HL-60 (cell line): ENCODE results near the gene DHFR2.
"Not testable (repeated sequence)": the region's sequence is repeated elsewhere in the genome, so short reads cannot be mapped to it uniquely, and the experiment has no call there.

ENCODE experiments used
- DNase-seq, 2 experiments: peaks; one replicate each; pipeline ENCODE4 v3.0.0-alpha.2; 2010 to 2020; ENCODE audit warnings: low read depth in 1 of 2, low spot score in 1 of 2
- H3K27ac ChIP-seq: fragments of 250-450 bp; sonication (Bioruptor Pico); replicated peaks from 2 replicates; pipeline ENCODE4 v1.5.1; 2020; ENCODE audit warnings: mild to moderate bottlenecking, moderate library complexity
- H3K27me3 ChIP-seq: fragments of 250-450 bp; sonication (Bioruptor Pico); 2 replicates; pipeline ENCODE4 v1.5.1; 2021; ENCODE audit warnings: mild to moderate bottlenecking, moderate library complexity; ENCODE audit not compliant: insufficient read depth, poor library complexity, severe bottlenecking
- H3K4me3 ChIP-seq: replicated peaks from 2 replicates; pipeline ENCODE4 v1.5.1; 2011; ENCODE audit warnings: mild to moderate bottlenecking, control low read depth, low read length; ENCODE audit not compliant: insufficient read depth
- GABPA ChIP-seq: IDR thresholded peaks from 2 replicates; pipeline ENCODE4 v1.6.1; 2012; ENCODE audit warnings: low read depth
- POLR2AphosphoS5 ChIP-seq: IDR thresholded peaks from 2 replicates; pipeline ENCODE4 v1.6.1; 2012; ENCODE audit warnings: low read depth
- SPI1 ChIP-seq: IDR thresholded peaks from 2 replicates; pipeline ENCODE4 v1.6.1; 2012; ENCODE audit warnings: low read depth, mild to moderate bottlenecking, borderline replicate concordance
- TF ChIP-seq, protein P1 (sequence below): IDR thresholded peaks from 2 replicates; pipeline ENCODE4 v1.6.1; 2012; ENCODE audit warnings: low read depth; ENCODE audit not compliant: insufficient replicate concordance
- TF ChIP-seq, protein P2 (sequence below): IDR thresholded peaks from one replicate; pipeline ENCODE4 v1.5.1; 2011; ENCODE audit warnings: low read length, control low read depth, inconsistent platforms; ENCODE audit not compliant: insufficient read depth

DHFR2 gene

DNA sequence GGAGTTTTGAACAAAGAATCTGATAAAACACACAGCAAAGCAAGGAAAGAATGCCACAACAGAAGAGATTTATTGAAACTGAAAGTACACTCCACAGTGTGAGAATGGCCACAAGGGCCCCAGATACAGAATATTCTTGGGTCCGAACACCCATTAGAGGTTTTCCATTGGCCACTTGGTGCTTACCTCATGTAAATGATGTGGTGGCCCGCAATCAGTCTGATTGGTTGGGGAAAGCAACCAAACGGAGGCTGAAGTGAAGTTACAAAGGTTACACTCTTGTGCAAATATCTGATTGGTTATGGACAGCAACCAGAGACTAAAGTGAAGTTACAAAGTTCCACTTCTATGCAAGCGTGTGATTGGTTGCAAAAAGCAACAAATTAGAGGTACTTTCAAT is 20.5 kb upstream of the DHFR2 start:
- DNase-seq = no peak
- no peak overlapping the region for H3K4me3 ChIP-seq
- TF ChIP-seq GABPA (no peak), POLR2AphosphoS5 (no peak), SPI1 (no peak)
- TF ChIP-seq, protein P1, sequence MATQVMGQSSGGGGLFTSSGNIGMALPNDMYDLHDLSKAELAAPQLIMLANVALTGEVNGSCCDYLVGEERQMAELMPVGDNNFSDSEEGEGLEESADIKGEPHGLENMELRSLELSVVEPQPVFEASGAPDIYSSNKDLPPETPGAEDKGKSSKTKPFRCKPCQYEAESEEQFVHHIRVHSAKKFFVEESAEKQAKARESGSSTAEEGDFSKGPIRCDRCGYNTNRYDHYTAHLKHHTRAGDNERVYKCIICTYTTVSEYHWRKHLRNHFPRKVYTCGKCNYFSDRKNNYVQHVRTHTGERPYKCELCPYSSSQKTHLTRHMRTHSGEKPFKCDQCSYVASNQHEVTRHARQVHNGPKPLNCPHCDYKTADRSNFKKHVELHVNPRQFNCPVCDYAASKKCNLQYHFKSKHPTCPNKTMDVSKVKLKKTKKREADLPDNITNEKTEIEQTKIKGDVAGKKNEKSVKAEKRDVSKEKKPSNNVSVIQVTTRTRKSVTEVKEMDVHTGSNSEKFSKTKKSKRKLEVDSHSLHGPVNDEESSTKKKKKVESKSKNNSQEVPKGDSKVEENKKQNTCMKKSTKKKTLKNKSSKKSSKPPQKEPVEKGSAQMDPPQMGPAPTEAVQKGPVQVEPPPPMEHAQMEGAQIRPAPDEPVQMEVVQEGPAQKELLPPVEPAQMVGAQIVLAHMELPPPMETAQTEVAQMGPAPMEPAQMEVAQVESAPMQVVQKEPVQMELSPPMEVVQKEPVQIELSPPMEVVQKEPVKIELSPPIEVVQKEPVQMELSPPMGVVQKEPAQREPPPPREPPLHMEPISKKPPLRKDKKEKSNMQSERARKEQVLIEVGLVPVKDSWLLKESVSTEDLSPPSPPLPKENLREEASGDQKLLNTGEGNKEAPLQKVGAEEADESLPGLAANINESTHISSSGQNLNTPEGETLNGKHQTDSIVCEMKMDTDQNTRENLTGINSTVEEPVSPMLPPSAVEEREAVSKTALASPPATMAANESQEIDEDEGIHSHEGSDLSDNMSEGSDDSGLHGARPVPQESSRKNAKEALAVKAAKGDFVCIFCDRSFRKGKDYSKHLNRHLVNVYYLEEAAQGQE = no peak
- TF ChIP-seq, protein P2, sequence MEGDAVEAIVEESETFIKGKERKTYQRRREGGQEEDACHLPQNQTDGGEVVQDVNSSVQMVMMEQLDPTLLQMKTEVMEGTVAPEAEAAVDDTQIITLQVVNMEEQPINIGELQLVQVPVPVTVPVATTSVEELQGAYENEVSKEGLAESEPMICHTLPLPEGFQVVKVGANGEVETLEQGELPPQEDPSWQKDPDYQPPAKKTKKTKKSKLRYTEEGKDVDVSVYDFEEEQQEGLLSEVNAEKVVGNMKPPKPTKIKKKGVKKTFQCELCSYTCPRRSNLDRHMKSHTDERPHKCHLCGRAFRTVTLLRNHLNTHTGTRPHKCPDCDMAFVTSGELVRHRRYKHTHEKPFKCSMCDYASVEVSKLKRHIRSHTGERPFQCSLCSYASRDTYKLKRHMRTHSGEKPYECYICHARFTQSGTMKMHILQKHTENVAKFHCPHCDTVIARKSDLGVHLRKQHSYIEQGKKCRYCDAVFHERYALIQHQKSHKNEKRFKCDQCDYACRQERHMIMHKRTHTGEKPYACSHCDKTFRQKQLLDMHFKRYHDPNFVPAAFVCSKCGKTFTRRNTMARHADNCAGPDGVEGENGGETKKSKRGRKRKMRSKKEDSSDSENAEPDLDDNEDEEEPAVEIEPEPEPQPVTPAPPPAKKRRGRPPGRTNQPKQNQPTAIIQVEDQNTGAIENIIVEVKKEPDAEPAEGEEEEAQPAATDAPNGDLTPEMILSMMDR = no peak
- H3K27ac ChIP-seq = no peak overlapping the region
- H3K27me3 ChIP-seq = no peaks in the 10 kb centered on the region

DNA sequence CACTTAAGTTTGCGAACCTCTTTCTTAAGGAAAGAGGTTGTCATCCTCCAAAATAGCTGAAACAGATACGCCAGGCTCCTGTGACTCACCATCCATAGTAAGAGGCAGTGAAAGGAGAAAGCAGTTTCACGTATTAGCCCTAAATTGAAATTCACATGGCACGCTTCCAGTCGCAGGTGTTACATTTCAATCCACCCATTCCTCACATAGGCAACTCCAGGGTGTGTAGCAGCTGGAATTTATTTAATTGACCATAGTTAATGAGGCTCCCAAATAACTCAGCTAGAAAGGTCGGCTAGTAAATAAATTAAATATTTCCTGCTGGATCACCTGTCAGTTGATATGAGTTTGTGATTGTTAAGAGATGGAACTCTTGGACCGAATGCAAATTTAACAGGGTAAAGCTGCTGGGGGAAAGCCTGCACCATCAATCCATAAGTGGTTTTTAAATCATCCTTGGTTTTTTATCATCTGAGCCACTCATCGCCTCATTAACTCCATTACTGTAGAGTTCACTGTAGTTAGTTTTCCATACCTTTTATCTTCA is 19.7 kb upstream of the DHFR2 start:
- Histone ChIP-seq H3K27me3 (no peaks in the 10 kb centered on the region), H3K4me3 (no peak overlapping the region), H3K27ac (no peak overlapping the region)
- no peak for DNase-seq
- TF ChIP-seq, protein P2 = no peak
- no peak for TF ChIP-seq GABPA
- no peak for TF ChIP-seq SPI1
- no peak for TF ChIP-seq POLR2AphosphoS5
- TF ChIP-seq, protein P1 = no peak

GRCh38 chr3:94081884-94082283 is 19.2 kb upstream of the DHFR2 start:
- DNase-seq = no peak
- H3K27me3 ChIP-seq = no peaks in the 10 kb centered on the region
- H3K27ac ChIP-seq = no peak overlapping the region
- no peak overlapping the region for H3K4me3 ChIP-seq
- TF ChIP-seq POLR2AphosphoS5 (no peak), GABPA (no peak), SPI1 (no peak)
- TF ChIP-seq, protein P1 = no peak
- TF ChIP-seq, protein P2 = no peak

GRCh38 chr3:94080552-94080951 is 17.8 kb upstream of the DHFR2 start:
- not testable (repeated sequence) for H3K27ac ChIP-seq, DNase-seq, H3K27me3 ChIP-seq, H3K4me3 ChIP-seq
